Adrenal gland (tissue), 12 donors: ENCODE data around the gene NFKBIA. TPM values are rescaled to one million over a fixed set of nuclear protein-coding genes. Genes with fewer than 3 reads are reported as not detected.

ENCODE experiments used
- DNase-seq, 7 donors: peaks; one replicate each; pipeline ENCODE4 v3.0.0-alpha.2; 2019 to 2020
- H3K27ac ChIP-seq, 5 donors: fragments of 200-600 bp; sonication (generic) in 4 of 5; 1 replicate in 3 of 5; 2 replicates in 2 of 5; pipeline versions ENCODE4 v1.5.1 to v1.8.0; 2016 to 2020; ENCODE audit warnings: mild to moderate bottlenecking in 1 of 5
- H3K27me3 ChIP-seq: fragments of 200-600 bp; 2 replicates; pipeline ENCODE4 v1.8.0; 2021
- H3K36me3 ChIP-seq, 2 donors: fragments of 200-600 bp; replicated peaks in 1 of 2; 1 replicate in 1 of 2; 2 replicates in 1 of 2; pipeline versions ENCODE4 v1.5.1 to v1.8.0; 2018 to 2022
- H3K4me1 ChIP-seq, 2 donors: fragments of 200-600 bp; replicated peaks in 1 of 2; 1 replicate in 1 of 2; 2 replicates in 1 of 2; pipeline versions ENCODE4 v1.5.1 to v1.8.0; 2018 to 2021
- H3K4me3 ChIP-seq, 4 donors: fragments of 200-600 bp; sonication (generic) in 3 of 4; one replicate each; pipeline ENCODE4 v1.5.1; 2016 to 2018
- H3K9me3 ChIP-seq, 3 donors: fragments of 200-600 bp; sonication (generic) in 1 of 3; replicated peaks in 1 of 3; 1 replicate in 2 of 3; 2 replicates in 1 of 3; pipeline versions ENCODE4 v1.5.1 to v1.8.0; 2016 to 2021
- CTCF ChIP-seq, 6 experiments: fragments of 450-650 bp in 4 of 6; fragments of 200-600 bp in 2 of 6; sonication (generic) in 1 of 6; IDR thresholded peaks; 1 replicate in 5 of 6; 2 replicates in 1 of 6; pipeline versions ENCODE4 v1.5.1 to v1.8.0; 2016 to 2021; ENCODE audit warnings: antibody characterized with exemption in 6 of 6, mild to moderate bottlenecking in 2 of 6, moderate library complexity in 1 of 6
- POLR2A ChIP-seq, 2 donors: fragments of 450-650 bp; IDR thresholded peaks; one replicate each; pipeline ENCODE4 v1.6.1; 2017; ENCODE audit warnings: antibody characterized with exemption in 2 of 2, mild to moderate bottlenecking in 2 of 2, moderate library complexity in 1 of 2
- WGBS, 4 donors: extraction: QIAGEN DNeasy Blood & Tissue Kit in 2 of 4; methylation state at CpG; one replicate each; pipeline versions ENCODE4 v1.1.5 to v1.1.7; 2013 to 2017; 5-methylcytosine and 5-hydroxymethylcytosine counted together
- intact Hi-C, 2 donors: fragments of 100-400 bp; cut with DNase I; formaldehyde crosslinking; loops; one replicate each; pipeline versions ENCODE4 v1.14.1 to v1.15.0; 2022 to 2023
- polyA plus RNA-seq, 3 donors: library from polyadenylated mRNA; stranded (reverse); fragments of 200-250 nt in 2 of 3; fragments of 350-450 nt in 1 of 3; fragmentation: Illumina TruSeq in 1 of 3; extraction: RNeasy Lipid Tissue Mini Kit (QIAGEN cat#74804) in 1 of 3; gene quantifications; one replicate each; pipeline ENCODE4 v1.2.3, GENCODE V29; 2013 to 2014
- total RNA-seq, 9 donors: library from RNA; depleted of rRNA in 4 of 9; stranded (reverse); fragments of >200 nt in 4 of 9; fragments of 120-200 nt in 1 of 9; fragmentation: NEBNext Ultra II Directional in 1 of 9; extraction: Animal tissue kit (Norgen Biotek cat#: 25700) in 1 of 9; gene quantifications; one replicate each; pipeline versions ENCODE4 v1.1.0 to v1.2.4, GENCODE V29; 2013 to 2023
- donor health status: healthy with polysubstance abuse.
- donor health status: Bipolar disorder and iron deficiency.
- donor health status: DM: yes; HTN: yes; CAD: no.
- donor health status: DM: no; HTN: no; CAD: no.
- donor health status: DM: no; HTN: no; CAD: no.
- donor health status: DM: yes; HTN: yes; CAD: no.

NFKBIA gene
- total and polyA plus RNA-seq, 12 donors = 100 to 677 (median 218) TPM

- no peak for DNase-seq
- peak overlapping the region in 2 of 5 donors; percentile 10 to 54 for H3K27ac ChIP-seq
- no peaks in the 10 kb centered on the region for H3K36me3 ChIP-seq
- peaks cover 9 to 10% of the 10 kb centered on the region in 2 donors for H3K4me1 ChIP-seq
- no peak overlapping the region for H3K4me3 ChIP-seq
- no peak for TF ChIP-seq CTCF (IDR thresholded peaks at IDR 0.05)
- WGBS, 4 donors = 64 to 73% (median 69%) methylated on average over 11 to 15 of the region's 15 CpGs
- H3K9me3 ChIP-seq = no peaks in the 10 kb centered on the region
- H3K27me3 ChIP-seq = no peaks in the 10 kb centered on the region
- intact Hi-C loops = no loop called here
These were observed 52.0 kb downstream of the NFKBIA start for GRCh38 chr14:35352274-35353233.

GRCh38 chr14:35351897-35352273 is 52.7 kb downstream of the NFKBIA start:
- no peak for DNase-seq

More at GRCh38 chr14:35351897-35352273, 52.7 kb downstream of the NFKBIA start:
- no peak overlapping the region for H3K4me3 ChIP-seq
- peaks cover 9 to 10% of the 10 kb centered on the region in 2 donors for H3K4me1 ChIP-seq
- H3K27me3 ChIP-seq = no peaks in the 10 kb centered on the region
- TF ChIP-seq POLR2A (IDR thresholded peaks at IDR 0.05) (no peak), CTCF (IDR thresholded peaks at IDR 0.05) (no peak)
- H3K9me3 ChIP-seq = no peaks in the 10 kb centered on the region
- H3K27ac ChIP-seq = peak overlapping the region in 1 of 5 donors; percentile 10
- intact Hi-C loops = no loop called here
- no peaks in the 10 kb centered on the region for H3K36me3 ChIP-seq
- 73 to 86% (median 77%) methylated on average over 4 of the region's 4 CpGs for WGBS, 4 donors

Other genes with a start within 250 kb of the NFKBIA start
- gene PSMA6, start 112.4 kb downstream of the NFKBIA start, total RNA-seq = 100 to 1,000 TPM; 114 to 366 (median 194) TPM
- gene PSMA6, start 112.4 kb downstream of the NFKBIA start, polyA plus RNA-seq = 100 to 1,000 TPM; 119 to 393 (median 120) TPM
- 1 to 10 TPM in 1 of 9 donors, under 1 TPM in 3, not detected in 5; 0.25 to 3.7 (median 0.53) TPM for gene INSM2, start 129.4 kb upstream of the NFKBIA start, total RNA-seq
- gene INSM2, start 129.4 kb upstream of the NFKBIA start, polyA plus RNA-seq = under 1 TPM in 2 of 3 donors, not detected in 1; 0.03 to 0.48 TPM